HG03439 (cell line): ENCODE results near the gene MAGEB16.

Source experiments
- ATAC-seq: cut with Tn5 transposase; IDR thresholded peaks from one replicate; pipeline ENCODE4 v1.9.1; 2021; ENCODE audit warnings: mild to moderate bottlenecking, moderate library complexity; ENCODE audit not compliant: unreplicated experiment

MAGEB16 gene

GRCh38 chrX:35798042-35798441 is at the start of gene MAGEB16:
Gene MAGEB16, plus strand, starts transcription at chrX:35798342. Its CDS starts 3,855 bp downstream, at chrX:35802197.
- ATAC-seq, result no peak

- no peak for ATAC-seq
Measured at GRCh38 chrX:35773958-35774564, 24.1 kb upstream of the MAGEB16 start.

DNA sequence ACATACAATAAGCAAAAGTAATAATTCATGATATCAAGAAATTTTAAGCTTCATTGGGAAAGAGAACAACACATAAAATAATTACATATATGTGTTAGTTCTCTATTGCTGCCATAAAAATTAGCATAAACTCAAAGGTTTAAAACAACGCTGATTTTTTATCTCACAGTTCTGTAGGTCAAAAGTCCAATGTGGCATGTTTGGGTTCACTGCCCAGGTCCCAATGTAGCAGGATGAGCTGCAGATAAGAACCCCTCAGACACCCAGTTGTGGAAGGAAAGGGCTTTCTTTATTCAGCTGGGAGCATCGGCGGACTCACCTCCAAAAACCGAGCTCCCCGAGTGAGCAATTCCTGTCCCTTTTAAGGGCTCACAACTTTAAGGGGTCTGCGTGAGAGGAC is 13.1 kb upstream of the MAGEB16 start:
- no peak for ATAC-seq

- no peak for ATAC-seq
Measured at GRCh38 chrX:35786271-35786670, 11.9 kb upstream of the MAGEB16 start.

DNA sequence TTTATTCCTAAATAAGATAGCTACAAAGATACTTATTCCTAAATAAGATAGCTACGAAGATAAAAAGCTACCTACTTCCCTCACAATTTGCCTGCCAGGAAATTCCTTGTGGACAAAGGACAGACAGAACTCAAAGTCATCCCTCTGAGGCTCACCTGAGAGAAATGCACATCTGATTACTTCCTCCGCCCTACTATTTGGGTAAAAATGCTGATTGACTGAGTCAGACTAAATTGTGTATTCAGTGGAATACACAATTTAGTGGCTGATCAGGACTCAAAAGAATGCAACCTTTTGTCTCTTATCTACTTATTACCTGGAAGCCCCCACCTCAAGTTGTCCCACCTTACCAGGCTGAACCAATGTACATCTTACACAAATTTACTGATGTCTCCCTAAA is 10.3 kb upstream of the MAGEB16 start:
- no peak for ATAC-seq

GRCh38 chrX:35800474-35800873 is 2.3 kb downstream of the MAGEB16 start:
- no peak for ATAC-seq

- no peak for ATAC-seq
Measured at GRCh38 chrX:35809781-35810180, 11.6 kb downstream of the MAGEB16 start.

GRCh38 chrX:35819241-35819640 is 21.1 kb downstream of the MAGEB16 start:
- ATAC-seq, result no peak

- no peak for ATAC-seq
Measured at GRCh38 chrX:35826503-35826902, 28.4 kb downstream of the MAGEB16 start.

GRCh38 chrX:35829501-35829900 is 31.4 kb downstream of the MAGEB16 start:
- no peak for ATAC-seq

DNA sequence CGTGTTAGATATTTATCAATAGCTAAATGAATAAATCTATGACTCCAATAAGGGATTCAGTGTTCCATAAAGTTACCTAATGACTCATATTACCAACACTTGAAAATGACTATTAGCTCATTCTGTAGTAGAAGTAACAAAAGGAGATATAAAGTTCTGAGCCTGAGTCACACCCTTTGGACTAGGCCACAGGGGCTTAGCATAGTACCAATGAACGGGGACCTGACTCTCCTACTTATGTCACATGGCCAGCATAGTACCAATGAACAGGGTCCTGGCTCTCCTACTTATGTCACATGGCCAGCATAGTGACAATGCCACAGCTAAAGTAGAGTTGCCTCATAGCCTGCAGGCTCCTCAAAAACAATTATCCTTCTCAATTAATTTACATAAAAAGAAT is 43.7 kb downstream of the MAGEB16 start:
- ATAC-seq, result no peak

GRCh38 chrX:35842674-35843073 is 44.5 kb downstream of the MAGEB16 start:
- no peak for ATAC-seq

- ATAC-seq, result no peak
Measured at GRCh38 chrX:35847736-35848135, 49.6 kb downstream of the MAGEB16 start.
